GM21367 (cell line): Measurements from ENCODE around the gene GPC4.

Experiments used
- ATAC-seq: cut with Tn5 transposase; IDR thresholded peaks from one replicate; pipeline ENCODE4 v1.9.1; 2021; ENCODE audit not compliant: unreplicated experiment

GPC4 gene

DNA sequence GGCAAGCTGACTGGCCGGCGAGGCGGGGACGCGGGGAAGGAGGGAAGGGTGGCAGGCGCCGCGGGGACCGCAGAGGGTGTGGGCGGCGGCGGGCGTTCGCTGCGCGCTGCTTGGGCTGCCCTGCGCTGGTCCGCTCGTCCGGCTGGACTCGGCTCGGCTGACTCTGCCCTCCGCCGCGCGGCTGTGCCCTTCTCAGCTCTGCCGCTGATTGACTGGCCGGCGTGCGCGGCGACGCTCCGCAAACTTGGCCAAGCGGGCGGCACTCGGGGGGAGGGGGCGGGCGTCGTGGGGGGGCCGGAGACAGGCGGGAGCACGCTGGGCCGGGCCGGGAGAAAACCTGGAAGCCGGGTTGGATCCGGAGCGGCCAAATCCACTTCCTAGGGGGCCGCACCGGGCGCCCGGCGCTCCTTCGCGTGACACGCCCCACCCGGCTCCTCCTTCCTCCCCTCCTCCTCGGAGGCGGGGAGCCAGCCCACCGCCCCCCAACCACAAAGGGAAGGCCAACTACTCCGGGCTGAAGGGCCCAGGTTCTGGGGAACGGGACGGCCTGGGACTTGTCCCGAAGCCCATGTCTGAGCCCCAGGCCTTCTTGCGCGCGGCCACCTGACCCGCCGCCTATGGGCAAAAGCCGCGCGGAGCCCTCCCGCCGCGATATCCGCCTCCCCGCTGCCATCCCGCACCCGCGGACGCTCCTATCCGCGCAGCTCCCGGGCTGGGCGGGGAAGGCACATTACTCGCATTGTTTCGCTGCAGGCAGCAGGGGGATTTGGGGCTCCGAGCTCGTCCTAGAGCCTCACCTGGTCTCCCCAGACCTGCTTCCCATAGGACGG is at the start of gene GPC4:
Gene GPC4 (minus strand): TSS at position 214 of the 830 bp plus-strand sequence. CDS start 524 bp downstream, outside the sequence.
- no peak for ATAC-seq

GRCh38 chrX:133461231-133461630 is 45.9 kb upstream of the GPC4 start:
- no peak for ATAC-seq

DNA sequence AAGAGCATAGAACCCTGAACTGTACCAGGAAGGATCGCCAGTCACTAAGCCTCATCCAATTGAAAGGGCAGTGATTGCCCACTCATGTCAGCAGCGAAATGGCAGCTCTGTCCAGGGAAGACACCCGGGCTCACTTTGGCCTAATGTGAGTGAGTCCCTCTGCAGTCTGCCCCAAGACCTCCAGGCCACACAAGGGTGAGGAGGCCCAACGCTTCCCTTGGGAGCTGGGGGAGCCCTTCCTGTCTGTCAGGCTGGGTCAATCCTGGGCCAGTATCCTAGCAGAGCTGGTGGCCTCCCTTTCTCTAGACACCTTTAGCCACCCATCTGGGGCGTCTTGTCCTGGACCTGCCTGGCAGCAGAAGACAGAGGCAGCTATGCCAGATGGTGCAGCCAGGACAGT is 39.6 kb upstream of the GPC4 start:
- ATAC-seq = no peak

GRCh38 chrX:133454491-133454914 is 39.2 kb upstream of the GPC4 start:
- no peak for ATAC-seq

DNA sequence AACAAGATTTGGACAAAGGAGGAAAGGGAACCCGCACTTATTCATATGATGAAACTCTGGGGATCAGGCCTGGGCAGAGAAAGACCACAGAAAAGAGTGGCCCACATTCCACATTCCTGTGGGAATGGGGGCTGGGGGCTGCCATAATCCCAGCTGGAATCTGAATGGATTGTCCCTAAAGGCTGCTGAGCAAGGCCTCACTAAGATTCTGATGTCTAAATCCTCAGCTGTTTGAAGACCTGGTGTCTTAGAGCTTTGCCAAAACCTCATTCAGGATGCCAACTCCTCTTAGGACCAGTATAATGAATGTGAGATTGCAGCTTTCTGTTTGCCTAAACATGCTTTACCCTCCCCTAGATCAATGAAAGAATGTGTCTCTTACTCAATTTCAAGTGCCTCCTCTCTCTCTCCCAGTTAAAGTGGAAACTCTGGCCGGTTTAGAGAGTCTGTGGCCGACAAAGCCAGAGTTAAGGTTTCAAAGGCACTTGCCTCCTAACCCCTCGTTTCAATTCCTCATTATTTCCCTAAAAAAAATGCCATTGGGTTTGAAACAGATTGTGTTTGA is 33.3 kb upstream of the GPC4 start:
- ATAC-seq = no peak

- ATAC-seq = no peak
Observed at GRCh38 chrX:133444952-133445831, 29.9 kb upstream of the GPC4 start.

DNA sequence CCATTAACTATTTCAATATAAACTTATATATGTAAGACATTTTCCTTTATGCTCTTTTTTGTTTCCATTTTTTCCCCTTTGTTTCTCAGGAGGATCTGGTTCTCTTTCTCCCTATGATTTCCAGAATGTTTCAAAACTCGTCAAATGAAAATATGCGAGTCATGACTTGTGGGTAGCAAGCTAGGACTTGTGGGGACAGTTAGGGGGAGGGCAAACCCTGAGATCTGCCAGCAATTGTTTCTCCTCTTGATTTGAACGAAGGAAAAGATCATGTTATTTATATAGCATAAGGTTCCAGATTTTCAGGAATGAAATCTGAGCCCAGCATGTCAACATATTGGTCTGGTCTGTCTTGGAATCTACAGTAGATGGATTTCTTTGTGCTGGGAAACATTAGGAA is 28.9 kb upstream of the GPC4 start:
- ATAC-seq = no peak

DNA sequence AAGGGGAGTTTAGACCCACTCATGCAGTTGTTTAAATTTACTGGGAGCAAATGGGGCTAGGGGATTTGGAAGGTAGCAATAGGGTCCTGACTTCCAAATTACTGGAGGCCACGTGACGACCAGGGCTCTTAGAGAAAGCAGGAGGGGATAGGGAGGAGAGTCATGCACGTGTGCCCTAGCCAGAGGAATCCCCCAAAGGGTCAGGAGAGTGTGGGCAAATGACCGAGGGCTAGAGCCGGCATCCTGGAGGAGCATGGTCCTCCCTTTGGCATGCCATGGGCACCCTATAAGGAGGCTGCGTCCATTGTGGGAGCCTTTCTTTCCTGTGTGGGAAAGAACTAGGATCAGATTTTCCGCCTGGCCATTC is 25.5 kb upstream of the GPC4 start:
- ATAC-seq = no peak

DNA sequence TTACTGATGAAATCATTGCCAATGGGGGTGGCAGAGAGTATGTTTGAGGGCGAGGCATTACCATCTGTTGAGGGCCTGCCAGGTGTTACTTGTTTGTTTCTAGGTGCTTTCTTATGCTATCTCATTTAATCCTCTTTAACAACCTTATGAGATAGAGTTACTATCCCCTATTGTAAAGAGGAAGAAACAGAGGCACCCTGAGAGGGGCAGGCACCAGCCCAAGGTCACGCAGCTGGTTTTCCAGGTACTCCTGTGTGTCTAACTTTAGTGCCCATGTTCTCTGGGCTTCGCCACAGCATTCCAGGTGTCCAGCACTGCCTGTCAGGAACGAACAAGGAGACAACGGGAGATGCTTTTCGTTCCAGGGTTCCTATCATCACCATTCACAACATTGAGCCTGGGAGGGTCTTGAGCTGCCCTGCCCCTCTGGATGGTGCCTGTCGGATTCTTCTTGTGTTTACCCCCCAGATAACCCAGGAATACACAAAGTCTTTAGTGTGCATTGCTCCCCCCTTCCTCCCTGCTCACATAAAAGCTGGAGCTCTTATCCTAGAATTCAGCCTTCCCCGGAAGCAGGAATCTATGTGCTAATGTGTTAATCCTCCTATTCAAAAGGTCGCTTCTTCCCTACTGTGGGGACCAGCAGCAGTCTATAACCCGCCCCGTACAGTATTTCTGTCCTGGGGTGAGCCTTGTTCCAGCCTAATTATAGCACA is 24.9 kb upstream of the GPC4 start:
- ATAC-seq = no peak

DNA sequence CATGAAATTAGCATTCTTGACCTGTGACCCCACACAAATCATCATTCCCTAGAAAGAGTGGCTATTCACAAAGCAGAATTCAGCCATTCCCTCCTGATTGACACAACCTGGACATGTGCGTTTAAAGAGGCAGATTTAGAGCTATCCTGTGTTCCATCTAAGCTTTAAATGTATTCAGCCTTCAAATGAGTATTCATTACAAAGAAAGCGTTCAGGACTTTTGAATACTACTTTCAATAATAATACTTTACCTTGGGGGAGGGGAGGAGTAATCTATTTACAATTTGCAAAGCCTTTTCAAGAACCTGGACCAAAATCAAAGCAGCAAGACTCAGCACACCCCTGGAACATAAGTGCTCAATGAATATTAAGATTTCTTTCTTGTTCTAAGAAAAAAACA is 22.5 kb upstream of the GPC4 start:
- no peak for ATAC-seq

DNA sequence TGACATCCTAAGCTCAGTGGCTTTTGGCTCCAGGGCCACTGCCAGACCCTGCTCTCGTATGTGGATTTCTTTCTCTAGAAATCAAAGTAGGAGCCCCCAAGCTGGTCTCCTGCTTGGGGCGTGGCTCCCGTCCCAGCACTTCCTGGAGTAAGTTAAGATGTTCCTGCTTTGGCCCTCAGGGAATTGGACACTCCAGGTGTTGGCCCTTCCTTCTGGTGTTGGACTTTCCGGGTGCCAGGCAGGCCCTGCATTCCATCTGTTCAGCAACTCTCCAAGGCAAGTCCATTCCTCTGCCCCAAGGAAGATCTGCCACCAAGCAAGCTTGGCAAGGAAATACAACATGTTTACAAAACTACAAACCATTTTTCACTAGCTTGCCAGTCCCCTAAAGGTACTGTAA is 22.1 kb upstream of the GPC4 start:
- ATAC-seq = no peak

DNA sequence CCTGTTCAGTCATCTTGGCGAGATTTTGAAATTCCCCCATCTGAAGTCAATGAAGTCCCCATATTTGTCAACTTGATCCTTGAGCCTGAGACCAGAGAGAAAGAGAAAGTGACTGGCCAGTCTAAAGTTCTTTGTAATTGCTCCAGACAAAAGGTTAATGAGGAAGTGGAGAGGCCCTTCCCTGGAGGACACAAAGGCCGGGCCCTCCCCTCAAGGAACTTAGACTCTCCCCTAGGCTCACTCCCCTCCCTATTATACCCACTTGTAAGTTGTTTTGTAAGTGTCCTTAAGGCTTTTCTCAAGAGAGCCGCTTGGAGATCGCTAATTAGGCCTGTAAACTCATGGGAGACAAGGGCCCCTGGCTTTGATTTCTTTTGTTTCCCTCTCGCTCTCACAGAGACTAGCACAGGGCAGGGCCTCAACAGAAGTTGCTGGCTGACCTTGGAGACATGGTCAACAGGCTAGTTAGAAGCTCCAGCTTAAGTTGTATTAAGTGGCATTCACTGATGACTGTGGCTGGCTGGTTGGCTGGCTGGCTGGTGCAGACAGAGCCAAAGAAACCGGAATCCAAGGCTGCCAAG is 20.3 kb upstream of the GPC4 start:
- ATAC-seq = no peak

DNA sequence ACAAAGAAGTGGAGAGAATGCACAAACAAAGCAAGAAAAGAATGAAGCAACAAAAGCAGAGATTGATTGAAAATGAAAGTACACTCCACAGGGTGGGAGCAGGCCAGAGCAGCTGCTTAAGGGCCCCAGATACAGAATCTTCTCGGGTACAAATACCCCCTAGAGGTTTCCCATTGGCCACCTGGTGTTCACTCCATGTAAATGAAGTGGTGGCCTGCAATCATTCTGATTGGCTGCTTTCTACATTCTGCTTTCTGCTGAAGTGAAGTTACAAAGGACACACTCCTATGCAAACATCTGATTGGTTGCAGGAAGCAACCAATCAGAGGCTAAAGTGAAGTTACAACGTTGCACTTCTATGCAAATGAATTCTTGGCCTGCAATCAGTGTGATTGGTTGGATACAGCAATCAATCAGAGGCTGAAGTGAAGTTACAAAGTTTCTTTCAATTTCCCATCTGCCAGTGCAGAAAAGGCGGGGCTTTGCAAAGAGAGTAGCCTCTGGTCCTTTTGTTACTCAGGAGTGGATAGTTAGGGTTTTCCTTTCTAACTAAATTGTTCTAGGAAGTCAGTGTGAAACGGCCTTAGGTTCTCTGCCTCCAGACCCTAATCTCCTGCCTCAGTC is 19.0 kb upstream of the GPC4 start:
- ATAC-seq = no peak

- no peak for ATAC-seq
Observed at GRCh38 chrX:133419911-133420310, 4.6 kb upstream of the GPC4 start.

DNA sequence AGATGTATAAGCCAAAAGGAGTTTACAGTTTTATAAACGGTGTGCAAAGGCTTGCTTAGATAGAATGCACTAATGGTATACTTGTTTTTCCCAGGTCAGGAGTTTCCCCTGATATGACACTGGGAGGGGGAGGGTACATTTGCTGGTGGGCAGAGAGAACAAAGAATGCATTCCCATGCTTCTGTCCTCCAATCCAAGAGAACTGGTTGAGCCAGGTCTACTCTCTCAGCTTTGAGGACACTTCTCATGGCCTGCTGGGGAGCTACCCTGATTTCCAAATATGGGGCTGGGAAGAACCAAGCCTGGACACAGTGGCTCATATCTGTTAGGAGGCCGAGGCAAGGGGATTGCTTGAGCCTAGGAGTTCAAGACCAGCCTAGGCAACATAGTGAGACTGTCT is 3.3 kb upstream of the GPC4 start:
- ATAC-seq = no peak

- ATAC-seq = no peak
Observed at GRCh38 chrX:133417364-133417763, 2.1 kb upstream of the GPC4 start.

DNA sequence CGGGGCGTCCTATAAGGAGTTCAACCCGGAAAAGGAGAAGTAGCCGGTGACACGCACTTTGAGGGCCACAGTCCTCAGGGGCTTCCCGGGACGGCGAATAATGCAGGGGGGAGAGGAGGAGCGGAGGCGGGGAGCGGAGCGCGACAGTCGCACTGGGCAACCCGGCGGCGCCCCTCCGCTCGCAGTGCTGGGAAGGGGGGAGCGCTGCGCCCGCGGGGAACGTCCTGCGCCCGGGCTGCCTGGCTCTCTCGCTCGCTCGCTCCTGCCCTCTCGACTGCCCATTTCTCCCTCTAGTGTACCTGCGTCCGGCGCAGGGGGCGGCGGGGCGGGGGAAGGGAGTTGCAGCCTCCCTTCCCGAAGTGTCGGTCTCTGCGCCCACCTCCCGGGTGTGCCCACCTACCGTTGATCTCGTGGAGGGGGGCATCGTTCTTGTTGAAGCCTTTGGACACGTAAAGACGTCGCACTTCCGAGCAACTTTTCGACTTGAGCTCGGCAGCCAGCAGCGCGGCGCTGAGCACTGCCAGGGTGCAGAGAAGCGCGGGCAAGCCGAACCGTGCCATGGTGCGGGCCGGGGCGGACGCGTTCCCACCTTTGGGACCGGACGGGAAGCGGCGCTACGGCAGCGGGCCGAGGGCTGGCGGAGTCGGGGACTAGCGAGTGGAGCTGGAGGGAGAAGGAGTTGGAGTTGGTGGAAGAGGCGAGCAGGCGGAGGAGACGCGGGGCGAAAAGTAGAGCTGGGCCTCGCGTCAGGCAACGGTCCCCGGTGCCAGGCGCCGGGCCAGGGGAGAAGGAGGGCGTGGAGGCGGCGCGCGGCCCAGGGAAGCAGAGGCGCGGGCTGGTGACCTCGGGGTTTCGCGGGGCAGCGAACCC is 648 bp downstream of the GPC4 start:
- no peak for ATAC-seq

DNA sequence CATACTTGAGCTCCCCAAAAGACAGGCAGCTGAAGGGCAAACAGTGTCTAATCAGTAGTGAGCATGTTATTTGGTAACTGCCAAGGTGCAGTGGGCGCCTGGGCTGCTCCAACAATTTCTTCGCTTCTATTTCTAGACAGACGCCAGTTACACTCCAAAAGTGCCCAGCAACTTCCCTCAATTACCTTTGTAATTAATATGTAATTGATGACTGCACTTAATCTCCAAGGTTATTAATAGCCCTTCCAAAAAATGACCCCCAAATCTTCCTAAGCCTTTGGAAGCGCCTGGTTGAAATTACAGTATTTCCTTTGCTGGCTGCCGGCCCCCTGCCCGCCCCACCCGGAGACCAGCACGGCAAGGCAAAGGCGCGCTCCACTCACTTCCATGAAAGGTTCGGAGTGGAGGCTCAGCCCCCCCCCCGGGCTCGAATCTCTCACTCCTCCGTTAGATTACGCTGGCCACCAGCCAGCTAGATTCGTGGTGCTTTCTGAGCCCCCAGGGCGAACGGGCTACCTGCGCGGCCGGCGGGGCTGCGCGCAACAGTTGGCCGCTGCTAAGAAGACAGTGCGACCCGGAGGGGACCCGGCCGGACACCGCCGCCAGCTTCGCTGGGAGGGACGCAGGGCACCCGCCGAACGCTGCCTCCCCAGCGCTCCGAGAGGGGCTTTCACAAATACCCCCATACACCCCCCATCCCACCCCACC is 1.9 kb downstream of the GPC4 start:
- ATAC-seq = no peak

GRCh38 chrX:133412665-133413064 is 2.6 kb downstream of the GPC4 start:
- no peak for ATAC-seq
